NCI-H187 treated with DMSO at 0.1 percent for 48 hours (cell line): ENCODE results near the gene NELFA.
"Not testable (repeated sequence)": the region's sequence is repeated elsewhere in the genome, so short reads cannot be mapped to it uniquely, and the experiment has no call there.

Source experiments
- DNase-seq: peaks from one replicate; lab custom pipeline; 2025; lab: John Stamatoyannopoulos, UW

Gene NELFA

DNA sequence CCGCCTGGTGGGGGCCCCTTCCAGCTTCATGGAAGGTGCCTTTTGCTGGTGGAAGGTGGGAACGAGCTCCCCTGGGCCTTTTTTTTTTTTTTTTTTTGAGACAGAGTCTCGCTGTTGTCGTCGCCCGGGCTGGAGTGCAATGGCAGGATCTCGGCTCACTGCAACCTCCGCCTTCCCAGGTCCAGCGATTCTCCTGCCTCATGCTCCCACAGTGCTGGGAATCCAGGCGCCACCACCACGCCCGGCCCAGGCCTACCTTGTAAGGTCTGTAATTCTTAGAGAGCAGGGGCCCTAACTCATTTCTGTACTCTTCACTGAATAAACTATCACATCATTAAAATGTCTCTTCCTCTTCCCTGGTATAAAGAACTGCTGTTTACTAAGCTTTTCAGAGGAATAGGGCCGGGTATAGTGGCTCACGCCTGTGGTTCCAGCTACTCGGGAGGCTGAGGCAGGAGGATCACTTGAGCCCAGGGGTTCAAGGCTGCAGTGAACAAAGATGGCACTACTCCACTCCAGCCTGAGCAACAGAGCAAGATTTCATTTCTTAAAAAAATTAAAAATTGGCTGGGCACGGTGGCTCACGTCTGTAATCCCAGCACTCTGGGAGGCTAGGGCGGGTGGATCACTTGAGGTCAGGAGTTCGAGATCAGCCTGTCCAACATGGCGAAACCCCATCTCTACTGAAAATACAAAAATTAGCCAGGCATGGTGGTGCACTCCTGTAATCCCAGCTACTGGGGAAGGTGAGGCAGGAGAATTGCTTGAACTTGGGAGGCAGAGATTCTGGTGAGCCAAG is 14.9 kb downstream of the NELFA start:
- not testable (repeated sequence) for DNase-seq

DNA sequence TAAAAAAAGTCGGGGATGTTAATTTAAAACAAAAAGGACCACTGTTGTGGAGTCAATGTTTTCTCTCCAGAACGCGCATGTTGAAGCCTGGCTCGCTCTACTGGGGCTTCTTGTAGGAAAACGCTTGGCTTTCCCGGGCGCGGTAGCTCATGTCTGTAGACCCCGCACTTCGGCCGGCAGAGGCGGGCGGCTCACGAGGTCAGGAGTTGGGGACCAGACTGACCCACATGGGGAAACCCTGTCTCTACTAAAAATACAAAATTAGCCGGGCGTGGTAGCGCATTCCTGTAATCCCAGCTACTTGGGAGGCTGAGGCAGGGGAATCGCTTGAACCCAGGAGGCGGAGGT is 15.6 kb downstream of the NELFA start:
- DNase-seq: no peak

DNA sequence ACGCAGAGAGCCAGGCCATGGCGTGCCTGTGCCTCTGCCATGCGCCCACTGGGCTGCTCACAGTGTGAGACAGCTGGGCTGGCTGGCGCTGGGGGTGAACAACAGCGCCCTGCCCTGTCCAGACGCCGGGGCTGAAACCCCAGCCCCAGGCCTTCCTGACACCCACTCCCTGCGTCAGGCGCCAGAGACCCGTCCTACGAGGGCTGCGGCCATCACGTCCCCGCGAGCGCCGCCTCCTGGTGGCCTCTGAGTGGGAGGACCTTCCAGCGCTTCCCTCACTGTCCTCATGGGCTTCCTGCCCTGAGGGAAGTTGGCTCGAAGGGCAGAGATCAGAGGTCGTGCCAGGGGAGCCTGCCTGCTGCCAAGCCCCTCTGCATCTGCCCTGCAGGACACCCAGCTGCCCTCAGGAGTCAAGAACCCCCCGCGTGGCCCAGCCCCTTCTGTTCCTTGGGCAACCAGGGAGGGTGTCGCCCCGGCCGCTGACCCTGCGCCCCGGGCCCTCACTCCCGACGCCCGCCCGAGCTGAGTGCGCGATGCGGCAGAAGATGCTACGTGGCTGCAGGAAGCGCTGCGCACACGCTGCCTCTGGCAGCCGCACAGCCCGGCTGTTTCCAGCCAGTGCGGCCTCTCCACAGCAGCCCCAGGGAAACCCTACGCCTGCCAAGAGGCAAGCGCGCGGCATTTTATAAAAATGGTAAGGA is 16.2 kb downstream of the NELFA start:
- no peak for DNase-seq

DNA sequence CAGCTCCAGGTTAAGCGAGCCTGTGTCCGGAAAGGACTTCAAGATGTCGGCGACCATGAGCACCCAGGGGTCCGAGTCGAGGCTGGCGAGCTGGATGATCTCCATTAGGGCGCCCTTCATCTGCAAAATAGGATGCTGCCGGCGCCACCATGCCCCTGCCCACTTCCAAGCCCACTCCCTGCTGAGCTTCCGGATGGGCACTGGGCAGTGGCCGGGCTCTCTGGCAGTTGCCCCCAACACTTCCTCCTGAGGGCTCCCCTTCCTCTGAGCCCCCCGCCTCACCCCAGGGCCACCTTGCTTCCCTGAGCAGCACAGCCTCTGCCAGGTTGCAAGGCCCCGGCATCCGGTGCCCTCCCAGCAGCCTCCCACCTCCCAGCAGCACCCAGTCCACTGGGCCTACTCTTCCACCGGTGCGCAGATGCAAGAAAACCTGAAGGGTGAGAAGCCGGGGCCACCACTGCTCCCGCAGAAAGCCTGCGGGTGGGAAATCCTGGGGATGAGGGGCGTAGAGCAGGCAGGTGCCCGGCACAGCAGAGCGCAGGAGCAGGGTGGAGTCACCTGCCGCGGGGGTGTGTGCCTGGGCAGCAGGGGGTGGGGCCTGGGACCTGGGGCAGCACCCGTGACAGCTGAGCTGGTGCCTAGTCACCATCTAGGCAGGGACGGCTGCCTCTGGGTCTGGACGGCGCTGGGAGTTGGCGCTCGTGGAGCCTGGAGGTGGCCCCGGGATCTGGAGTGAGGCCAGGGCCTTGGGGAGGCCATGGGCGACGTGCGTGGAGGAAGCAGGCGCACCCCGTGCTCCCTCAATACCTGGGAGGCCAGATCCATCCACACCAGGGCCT is 17.0 kb downstream of the NELFA start:
- DNase-seq: no peak

DNA sequence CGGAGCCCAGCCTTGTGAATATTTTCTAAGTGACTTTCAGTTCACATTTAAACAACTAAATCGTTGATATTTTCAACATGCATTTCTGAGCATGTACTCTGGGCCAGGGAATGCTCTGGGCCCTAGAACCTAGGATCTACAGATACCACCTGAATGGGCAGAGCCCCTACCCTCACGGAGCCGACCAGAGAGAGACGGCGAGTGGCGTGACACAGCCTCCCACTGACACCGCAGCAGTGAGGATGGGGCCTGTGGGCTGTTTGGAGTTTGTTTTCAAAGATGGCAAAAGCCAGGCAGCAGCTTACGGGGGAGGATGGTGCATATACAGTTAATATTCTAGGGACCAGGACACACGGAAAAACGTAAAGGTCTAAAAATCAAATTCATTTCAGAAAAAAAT is 17.7 kb downstream of the NELFA start:
- DNase-seq: no peak

DNA sequence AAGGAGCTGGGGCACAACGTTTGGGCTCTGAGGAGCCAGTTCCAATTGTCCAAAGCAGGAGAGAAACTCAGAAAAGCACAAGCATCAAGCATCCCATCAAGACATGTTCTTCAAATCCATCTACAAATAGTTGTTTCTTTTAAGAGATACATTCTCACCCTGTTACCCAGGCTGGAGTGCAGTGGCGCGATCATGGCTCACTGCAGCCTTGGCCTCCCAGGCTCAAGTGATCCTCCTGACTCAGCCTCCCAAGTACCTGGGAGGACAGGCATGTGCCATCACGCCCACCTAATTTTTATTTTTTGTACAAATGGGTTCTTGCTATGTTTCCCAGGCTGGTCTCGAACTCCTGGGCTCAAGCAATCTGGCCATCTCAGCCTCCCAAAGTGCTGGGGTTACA is 18.1 kb downstream of the NELFA start:
- DNase-seq: no peak

DNA sequence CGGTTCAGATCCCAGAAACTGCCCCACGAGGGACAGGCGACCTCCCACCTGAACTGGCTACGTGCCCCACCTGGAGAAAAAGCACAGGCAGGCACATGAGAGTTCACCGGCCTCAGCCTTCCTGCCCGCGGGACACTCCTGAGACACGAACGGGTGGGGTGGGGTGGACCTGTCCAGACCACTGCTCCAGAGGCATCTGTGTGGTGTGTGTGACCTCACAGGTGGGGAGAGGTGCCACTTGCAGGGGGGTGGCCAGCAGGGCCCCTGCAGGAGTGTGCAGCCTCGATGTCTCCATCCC is 18.5 kb downstream of the NELFA start:
- no peak for DNase-seq

DNA sequence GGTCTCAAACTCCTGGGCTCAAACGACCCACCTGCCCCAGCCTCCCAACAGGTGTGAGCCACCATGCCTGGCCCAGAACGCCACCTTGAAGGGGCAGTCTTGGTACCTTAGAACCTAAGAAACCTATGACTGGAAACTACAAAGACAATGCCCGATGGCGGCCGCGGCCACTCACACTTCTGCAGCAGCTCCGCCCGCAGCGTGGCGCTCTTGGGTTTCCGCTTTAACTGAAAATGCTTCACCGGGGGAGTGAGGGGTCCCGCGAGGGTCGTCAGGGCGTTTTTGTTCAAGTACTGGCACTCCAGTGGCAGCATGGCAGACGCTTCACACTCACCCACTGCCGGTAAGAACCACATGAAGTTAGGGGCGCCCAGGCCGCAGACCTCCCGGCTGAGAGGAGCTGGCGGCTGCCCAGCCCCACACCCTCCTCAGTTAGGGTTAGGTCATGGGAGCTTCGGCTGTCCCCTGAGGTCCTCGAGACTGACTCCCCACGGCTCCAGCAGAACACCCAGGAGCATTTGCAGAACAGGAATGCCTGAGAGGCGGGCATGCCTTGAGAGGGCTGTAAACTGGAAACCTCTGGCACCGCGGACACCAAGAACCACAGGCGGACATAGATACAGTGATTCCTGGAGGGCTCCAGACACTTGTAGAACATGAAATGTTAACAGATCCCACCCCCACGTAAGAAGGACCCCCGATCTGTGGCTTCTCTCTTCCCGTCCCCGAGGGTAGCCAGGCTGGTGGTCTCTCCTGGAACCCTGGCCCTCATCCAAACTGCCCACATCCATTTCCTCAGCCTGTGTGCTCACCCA is 19.0 kb downstream of the NELFA start:
- DNase-seq: no peak

DNA sequence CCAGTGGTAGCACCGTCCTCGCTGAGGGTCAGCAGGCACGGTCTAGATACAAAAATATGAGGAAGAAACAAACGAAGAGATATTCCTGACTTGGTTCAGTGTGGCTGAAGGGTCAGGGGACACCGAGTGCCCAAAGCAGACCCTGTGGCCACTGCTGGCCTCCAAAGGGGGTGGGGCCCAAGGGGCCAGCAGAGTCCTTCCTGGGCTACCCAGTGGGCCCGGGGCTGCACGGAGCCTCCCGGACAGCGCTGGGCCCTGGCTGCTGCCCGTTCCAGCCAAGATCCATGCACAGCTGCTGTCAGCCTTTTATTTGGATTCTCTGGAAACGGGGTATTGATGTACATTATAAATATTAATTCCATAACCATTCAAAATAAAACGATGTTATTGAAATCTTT is 20.4 kb downstream of the NELFA start:
- DNase-seq: no peak

DNA sequence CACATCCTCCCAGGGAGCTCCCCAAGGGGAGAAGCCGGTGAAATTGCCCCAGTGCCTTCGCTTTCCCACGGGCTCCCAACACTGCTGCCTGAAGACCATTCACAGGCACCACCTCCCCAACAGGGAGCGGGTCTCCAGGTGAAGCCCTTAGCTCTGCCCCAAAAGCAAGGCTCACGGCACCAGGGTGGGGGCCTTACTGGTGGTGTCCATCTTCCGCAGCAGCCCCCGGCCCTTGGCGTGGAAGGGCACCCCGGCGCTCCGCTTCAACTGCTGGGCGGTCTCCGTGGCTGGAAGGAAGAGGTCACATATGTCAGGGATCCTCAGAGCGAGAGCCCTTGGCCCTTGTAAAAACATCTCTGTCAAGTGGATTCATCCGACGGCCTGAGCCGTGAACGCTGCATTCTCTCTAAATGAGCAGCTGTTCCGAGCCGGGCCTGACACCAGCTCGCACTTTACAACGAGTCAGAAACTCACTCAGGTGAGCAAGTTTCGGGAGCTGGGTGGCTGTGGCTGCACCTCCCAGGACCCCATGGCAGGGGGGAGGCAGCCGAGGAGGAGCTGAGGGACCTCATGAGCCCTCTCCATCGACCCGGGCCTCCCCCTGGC is 20.9 kb downstream of the NELFA start:
- DNase-seq: no peak

DNA sequence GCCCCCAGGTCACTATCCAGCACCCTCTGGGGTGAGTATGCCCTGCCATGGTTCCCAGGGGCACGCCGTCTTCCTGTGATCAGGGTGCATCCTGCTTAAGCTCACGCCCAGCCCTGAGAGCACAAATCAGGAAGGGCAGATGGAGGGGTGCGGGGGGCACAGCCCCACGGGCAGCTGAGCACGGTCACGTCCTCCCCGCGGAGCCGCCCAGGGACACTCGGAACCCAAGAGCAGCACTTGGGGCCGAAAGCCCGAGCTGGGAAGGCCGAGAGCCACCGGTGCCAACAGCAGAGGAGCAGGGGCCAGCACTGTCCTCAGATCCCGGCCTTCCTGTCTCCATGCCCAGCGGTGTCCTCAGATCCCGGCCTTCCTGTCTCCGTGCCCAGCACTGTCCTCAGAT is 21.5 kb downstream of the NELFA start:
- no peak for DNase-seq

DNA sequence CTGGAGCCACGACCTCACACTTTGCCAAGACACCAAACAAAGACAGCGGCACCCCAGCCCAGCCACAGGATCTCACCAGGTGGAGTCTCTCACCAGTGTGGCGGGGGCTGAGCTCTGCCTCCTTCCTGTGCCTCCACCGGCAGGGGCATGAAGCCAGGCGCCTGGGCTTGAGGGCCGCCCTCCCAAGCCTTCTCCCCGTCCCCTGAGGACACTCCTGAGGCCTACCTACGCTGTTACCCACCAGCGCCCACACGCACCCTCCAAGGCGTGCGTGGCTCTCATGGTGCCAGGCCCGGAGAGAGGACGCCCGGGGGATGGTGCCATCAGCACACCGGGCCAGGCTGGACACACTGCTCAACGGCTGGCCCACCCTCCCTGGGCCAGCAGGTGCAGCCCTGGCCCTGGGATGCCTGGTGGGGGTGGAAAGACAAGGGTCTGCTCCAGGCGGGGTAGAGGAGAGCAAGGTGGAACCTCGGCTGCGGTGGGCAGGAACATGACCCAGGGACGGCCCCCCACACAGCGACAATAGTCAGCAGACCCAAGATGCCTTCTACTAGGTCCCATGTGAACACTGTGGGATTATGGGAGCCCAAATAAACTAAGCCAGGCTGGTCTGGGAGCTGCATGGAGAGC is 22.1 kb downstream of the NELFA start:
- no peak for DNase-seq

DNA sequence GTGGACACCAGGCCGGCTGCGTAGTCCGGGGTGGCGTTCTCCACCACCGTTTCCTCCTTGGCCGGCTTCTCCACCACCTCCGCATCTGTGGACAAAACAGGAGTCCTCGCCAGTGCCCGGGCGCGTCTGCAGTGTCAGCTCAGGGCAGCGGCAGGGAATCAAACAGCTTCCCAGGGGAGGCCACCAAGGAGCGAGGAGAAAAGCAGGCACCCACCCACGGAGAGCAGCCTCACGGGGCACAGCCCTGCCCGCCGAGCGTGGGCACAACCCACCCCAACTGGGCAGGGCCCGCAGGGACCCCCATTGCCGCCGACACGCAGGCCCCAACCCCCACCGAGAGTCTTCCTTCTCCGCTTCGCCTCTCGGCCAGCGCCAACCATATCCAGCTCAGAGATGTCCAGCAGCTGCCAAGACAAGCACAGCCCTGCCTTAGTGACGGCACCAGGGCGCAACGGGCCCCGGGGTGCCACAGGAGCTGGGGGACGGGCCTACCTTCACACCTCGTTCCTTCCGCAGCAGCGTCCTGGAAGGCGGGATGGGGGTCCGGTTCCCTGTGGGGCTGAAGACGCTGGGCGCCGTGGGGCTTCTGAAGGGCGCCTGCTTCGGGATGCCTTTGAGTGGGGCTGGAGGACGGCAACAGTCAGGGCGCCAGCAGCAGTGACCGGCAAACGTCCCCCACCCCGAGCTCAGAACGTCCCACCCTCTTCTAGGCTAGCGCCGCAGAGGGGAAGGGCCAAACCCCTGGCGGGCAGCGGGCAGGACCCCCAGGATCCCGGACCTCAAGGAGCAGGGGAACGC is 22.8 kb downstream of the NELFA start:
- DNase-seq: no peak

DNA sequence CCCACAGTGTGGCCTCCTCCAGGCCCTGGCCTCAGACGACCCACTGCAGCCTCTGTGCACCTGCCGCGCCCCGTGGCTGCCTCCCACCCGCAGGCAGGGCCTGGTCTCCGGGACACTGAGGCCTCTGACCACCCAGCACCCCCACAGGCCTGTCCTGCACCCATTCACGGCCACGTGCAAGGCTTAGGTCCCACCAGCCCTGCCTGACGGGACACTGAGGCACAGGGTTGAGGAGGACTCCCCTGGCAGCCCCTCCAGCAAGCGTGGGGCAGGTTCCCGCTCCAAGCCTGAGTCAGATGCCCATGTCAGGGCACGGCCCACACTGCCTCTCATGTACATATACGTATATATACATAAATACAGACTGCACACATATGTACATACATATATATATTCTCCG is 23.5 kb downstream of the NELFA start:
- DNase-seq: no peak

DNA sequence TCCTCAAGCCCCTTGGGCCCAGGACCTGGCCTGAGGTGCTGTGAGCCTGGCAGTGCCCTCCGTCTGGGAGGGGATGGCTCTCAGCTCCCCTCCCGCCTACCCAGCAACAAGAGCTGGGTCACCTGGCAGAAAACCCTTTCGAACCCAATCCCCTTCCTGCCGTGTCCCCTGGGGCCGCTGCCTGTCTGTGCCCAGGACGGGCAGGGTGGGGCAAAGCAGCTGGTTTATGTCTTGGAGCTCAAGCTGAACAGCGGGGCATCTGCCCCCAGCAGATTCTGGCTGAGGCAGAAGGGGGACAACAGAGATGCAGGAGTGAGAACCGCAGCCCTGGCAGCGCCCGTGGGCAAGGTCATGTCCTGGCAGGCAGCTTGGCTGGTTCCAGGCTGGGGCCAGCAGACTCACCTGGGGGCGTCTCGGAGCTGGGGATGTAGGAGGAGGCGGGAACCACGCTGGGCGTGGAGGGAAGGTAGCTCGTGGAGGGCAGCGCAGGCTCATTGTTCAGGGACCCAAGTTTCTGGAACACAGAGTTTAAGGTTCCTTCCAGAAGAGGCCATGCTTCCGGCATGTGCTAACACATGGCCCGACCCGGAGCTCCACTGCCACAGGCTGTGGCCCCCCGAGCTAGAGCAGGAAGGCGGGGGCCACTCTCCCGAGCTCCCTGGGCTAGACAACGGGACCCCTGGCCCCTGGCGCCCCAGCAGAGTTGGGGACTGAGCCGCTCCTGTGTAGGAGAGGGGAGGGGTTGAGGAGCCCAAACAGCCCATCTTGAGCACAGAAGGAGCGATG is 24.2 kb downstream of the NELFA start:
- no peak for DNase-seq

DNA sequence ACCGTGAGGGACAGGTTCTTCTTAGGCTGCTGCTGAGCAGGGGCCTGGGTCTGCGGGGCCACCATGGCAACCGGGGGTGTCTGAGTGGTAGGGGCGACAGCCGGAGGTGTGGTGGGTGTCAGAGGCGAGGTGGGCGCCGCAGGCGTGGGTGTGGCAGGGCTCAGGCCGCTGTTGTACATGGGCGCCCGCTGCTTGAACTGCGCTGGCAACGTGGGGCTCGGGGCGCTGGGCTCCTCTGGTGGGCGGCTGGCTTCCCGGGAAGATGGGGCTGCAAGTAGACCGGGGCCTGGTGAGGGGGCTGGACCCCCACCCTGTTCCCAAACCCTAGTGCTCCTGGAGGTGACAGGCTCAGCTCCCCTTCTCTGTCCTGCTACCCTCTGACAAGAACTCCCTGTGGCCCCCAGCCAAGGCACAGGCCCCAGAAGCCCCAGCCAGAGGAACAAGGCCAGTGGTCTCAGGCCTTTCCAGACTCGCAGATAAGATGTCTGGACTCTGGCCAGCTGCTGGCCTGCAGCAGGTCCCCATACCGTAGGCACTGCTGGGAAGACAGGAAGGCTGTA is 24.8 kb downstream of the NELFA start:
- DNase-seq: no peak

DNA sequence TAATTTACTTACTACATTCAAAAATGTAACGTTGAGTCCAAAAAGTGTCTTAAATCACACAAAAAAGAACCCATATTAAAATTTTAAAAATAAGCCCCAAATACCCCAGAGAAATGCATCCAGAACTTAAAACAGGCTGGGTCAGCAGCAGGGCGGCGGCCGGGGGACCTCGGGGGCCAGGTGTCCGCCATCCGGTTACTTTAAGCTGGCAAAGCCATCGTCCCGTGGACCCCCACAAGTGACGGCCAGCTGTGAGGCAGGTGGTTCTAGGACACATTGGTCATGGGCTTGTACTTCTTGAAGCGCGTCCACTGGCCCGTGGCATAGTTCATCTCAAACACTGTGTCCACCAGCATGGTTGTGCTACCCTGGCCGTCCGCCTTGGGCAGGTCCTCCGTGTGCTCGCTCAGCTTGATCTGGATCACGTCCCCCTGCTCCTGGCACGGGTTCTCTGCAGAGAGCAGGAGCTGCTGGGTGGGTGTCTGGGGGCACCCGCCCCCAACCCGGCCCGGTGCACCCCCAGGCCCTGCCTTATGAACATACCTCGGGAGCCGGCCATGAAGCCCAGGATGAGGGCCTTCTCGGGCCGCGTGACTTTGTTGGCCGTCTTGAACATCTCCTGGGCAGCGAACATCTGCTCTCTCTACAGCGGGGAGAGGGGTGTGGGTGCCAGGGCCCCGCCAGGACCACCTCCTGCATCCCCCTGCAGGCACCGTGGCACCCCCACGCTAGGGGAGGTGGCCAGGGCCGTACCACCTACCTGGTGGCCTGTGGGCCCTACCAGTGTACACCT is 25.5 kb downstream of the NELFA start:
- DNase-seq: no peak
